Esophagus squamous epithelium (tissue), 5 donors: Measurements from ENCODE around the gene AHI1. TPM values are rescaled to one million over a fixed set of nuclear protein-coding genes. Genes with fewer than 3 reads are reported as not detected.
"Not testable (repeated sequence)": the region's sequence is repeated elsewhere in the genome, so short reads cannot be mapped to it uniquely, and the experiment has no call there.

Experiments
- DNase-seq: peaks from one replicate; lab custom pipeline; 2025; lab: John Stamatoyannopoulos, UW
- H3K27ac ChIP-seq, 4 donors: fragments of 200-600 bp; sonication (generic); one replicate each; pipeline ENCODE4 v1.5.1; 2016 to 2019; ENCODE audit warnings: mild to moderate bottlenecking in 1 of 4
- H3K27me3 ChIP-seq, 4 donors: fragments of 200-600 bp; sonication (generic); 1 replicate in 3 of 4; 2 replicates in 1 of 4; pipeline versions ENCODE4 v1.5.1 to v1.6.0; 2017 to 2021; ENCODE audit warnings: antibody characterized with exemption in 1 of 4
- H3K36me3 ChIP-seq, 3 donors: fragments of 200-600 bp; sonication (generic); one replicate each; pipeline ENCODE4 v1.5.1; 2016 to 2019
- H3K4me1 ChIP-seq, 3 donors: fragments of 200-600 bp; sonication (generic); one replicate each; pipeline ENCODE4 v1.5.1; 2017 to 2019
- H3K4me3 ChIP-seq, 4 donors: fragments of 200-600 bp; sonication (generic); 1 replicate in 3 of 4; 2 replicates in 1 of 4; pipeline ENCODE4 v1.5.1; 2016 to 2019; ENCODE audit warnings: mild to moderate bottlenecking in 2 of 4, moderate library complexity in 1 of 4
- H3K9me3 ChIP-seq, 3 donors: fragments of 200-600 bp; sonication (generic); one replicate each; pipeline ENCODE4 v1.5.1; 2016 to 2019
- POLR2A ChIP-seq, 4 donors: fragments of 450-650 bp; IDR thresholded peaks; one replicate each; pipeline ENCODE4 v1.6.1; 2017; ENCODE audit warnings: antibody characterized with exemption in 4 of 4, mild to moderate bottlenecking in 4 of 4, moderate library complexity in 3 of 4
- WGBS, 2 donors: methylation state at CpG; one replicate each; pipeline ENCODE4 v1.1.5; 2018; 5-methylcytosine and 5-hydroxymethylcytosine counted together
- intact Hi-C: fragments of 100-400 bp; cut with DNase I; formaldehyde crosslinking; loops from one replicate; pipeline ENCODE4 v1.15.0; 2022
- total RNA-seq, 4 donors: library from RNA; depleted of rRNA; stranded (reverse); fragments of >200 nt; gene quantifications; one replicate each; pipeline ENCODE4 v1.1.0, GENCODE V29; 2016
- TF ChIP-seq, protein P1 (sequence below), 6 experiments: fragments of 450-650 bp in 4 of 6; fragments of 200-600 bp in 2 of 6; sonication (generic) in 2 of 6; IDR thresholded peaks; one replicate each; pipeline ENCODE4 v1.5.1; 2016 to 2019; ENCODE audit warnings: antibody characterized with exemption in 6 of 6, mild to moderate bottlenecking in 4 of 6, moderate library complexity in 4 of 6
- donor health status: DM: yes; HTN: yes; CAD: no.

The AHI1 gene
- total RNA-seq, 4 donors from 2014 or later, result 4.5 to 24.2 (median 7.6) TPM

- no peaks in the 10 kb centered on the region for H3K36me3 ChIP-seq
- 93 to 98% methylated on average over 2 of the region's 2 CpGs for WGBS, 2 donors
- no peaks in the 10 kb centered on the region for H3K4me1 ChIP-seq
- intact Hi-C loops, result no loop called here
- H3K9me3 ChIP-seq, result no peaks in the 10 kb centered on the region
- DNase-seq, result no peak
- no peak overlapping the region for H3K27ac ChIP-seq
- no peak for TF ChIP-seq POLR2A (IDR thresholded peaks at IDR 0.05)
- TF ChIP-seq, protein P1, sequence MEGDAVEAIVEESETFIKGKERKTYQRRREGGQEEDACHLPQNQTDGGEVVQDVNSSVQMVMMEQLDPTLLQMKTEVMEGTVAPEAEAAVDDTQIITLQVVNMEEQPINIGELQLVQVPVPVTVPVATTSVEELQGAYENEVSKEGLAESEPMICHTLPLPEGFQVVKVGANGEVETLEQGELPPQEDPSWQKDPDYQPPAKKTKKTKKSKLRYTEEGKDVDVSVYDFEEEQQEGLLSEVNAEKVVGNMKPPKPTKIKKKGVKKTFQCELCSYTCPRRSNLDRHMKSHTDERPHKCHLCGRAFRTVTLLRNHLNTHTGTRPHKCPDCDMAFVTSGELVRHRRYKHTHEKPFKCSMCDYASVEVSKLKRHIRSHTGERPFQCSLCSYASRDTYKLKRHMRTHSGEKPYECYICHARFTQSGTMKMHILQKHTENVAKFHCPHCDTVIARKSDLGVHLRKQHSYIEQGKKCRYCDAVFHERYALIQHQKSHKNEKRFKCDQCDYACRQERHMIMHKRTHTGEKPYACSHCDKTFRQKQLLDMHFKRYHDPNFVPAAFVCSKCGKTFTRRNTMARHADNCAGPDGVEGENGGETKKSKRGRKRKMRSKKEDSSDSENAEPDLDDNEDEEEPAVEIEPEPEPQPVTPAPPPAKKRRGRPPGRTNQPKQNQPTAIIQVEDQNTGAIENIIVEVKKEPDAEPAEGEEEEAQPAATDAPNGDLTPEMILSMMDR (IDR thresholded peaks at IDR 0.05), result no peak
- H3K27me3 ChIP-seq, result no peaks in the 10 kb centered on the region
- H3K4me3 ChIP-seq, result no peak overlapping the region
Measured at GRCh38 chr6:135353113-135353512, 144.4 kb downstream of the AHI1 start.

DNA sequence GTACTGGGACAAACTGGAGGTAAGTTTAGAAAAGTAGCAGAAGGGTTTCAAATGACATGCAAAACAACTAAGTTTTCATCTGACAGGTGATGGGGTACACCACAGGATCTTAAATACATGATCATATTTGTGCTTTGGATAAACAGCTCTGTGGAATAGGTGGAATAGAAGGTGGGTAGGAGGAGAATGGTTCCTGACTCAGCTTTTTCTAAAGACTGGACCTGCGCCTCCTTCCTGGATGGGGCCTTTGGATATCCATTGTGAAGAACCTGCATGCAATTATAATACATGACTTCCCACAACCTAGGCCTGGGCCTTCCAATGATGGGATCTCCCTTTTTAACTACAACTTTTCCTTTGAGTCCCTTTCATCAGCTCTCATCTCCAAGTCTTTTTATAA is 145.9 kb downstream of the AHI1 start:
- peaks cover 0 to 4% (median 0%) of the 10 kb centered on the region in 3 donors for H3K36me3 ChIP-seq
- H3K27ac ChIP-seq, result no peak overlapping the region
- TF ChIP-seq, protein P1 (IDR thresholded peaks at IDR 0.05), result no peak
- TF ChIP-seq POLR2A (IDR thresholded peaks at IDR 0.05), result no peak
- 64 to 93% methylated on average over 1 of the region's 1 CpG for WGBS, 2 donors
- H3K4me3 ChIP-seq, result no peak overlapping the region
- no peaks in the 10 kb centered on the region for H3K4me1 ChIP-seq
- no peaks in the 10 kb centered on the region for H3K9me3 ChIP-seq
- no peaks in the 10 kb centered on the region for H3K27me3 ChIP-seq
- DNase-seq, result no peak
- intact Hi-C loops, result no loop called here

DNA sequence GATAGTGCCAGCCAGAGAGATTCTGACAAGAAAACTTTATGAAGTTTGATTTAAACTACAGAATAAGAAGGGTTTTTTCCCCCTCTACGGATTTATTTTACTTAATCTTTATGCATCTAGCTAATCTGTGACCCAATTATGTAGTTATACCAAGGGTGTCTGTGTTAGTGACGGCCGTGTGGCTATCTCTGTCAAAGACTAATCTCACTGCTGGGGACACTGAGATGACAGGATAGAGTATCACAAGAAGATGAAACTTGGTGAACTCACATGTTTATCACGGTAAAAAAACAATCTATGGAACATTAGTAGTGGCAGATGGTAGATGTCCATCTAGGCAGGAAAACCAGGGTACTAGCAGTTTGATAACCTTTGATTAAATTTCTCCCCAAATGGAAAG is 149.7 kb downstream of the AHI1 start:
- Histone ChIP-seq H3K9me3 (no peaks in the 10 kb centered on the region), H3K27ac (no peak overlapping the region), H3K4me1 (no peaks in the 10 kb centered on the region), H3K27me3 (no peaks in the 10 kb centered on the region), H3K4me3 (no peak overlapping the region), H3K36me3 (peaks cover 0 to 19% (median 0%) of the 10 kb centered on the region in 3 donors)
- TF ChIP-seq, protein P1 (IDR thresholded peaks at IDR 0.05), result no peak
- TF ChIP-seq POLR2A (IDR thresholded peaks at IDR 0.05), result no peak
- 90% methylated on average over 4 of the region's 4 CpGs for WGBS, 2 donors
- intact Hi-C loops, result no loop called here
- no peak for DNase-seq

- DNase-seq, result no peak
- TF ChIP-seq, protein P1 (IDR thresholded peaks at IDR 0.05), result no peak
- TF ChIP-seq POLR2A (IDR thresholded peaks at IDR 0.05), result no peak
- intact Hi-C loops, result no loop called here
- H3K4me3 ChIP-seq, result no peak overlapping the region
- no peak overlapping the region for H3K27ac ChIP-seq
- H3K36me3 ChIP-seq, result peaks cover 0 to 19% (median 0%) of the 10 kb centered on the region in 3 donors
- WGBS, 2 donors, result 81 to 95% methylated on average over 1 of the region's 1 CpG
- no peaks in the 10 kb centered on the region for H3K4me1 ChIP-seq
- H3K9me3 ChIP-seq, result no peaks in the 10 kb centered on the region
- H3K27me3 ChIP-seq, result no peaks in the 10 kb centered on the region
Measured at GRCh38 chr6:135346747-135347146, 150.8 kb downstream of the AHI1 start.

- Histone ChIP-seq H3K9me3 (no peaks in the 10 kb centered on the region), H3K27me3 (no peaks in the 10 kb centered on the region), H3K36me3 (peaks cover 0 to 19% (median 0%) of the 10 kb centered on the region in 3 donors), H3K27ac (no peak overlapping the region), H3K4me1 (no peaks in the 10 kb centered on the region), H3K4me3 (no peak overlapping the region)
- intact Hi-C loops, result no loop called here
- no peak for DNase-seq
- TF ChIP-seq, protein P1 (IDR thresholded peaks at IDR 0.05), result no peak
- no peak for TF ChIP-seq POLR2A (IDR thresholded peaks at IDR 0.05)
Measured at GRCh38 chr6:135344526-135344925, 153.0 kb downstream of the AHI1 start.

GRCh38 chr6:135339920-135340319 is 157.6 kb downstream of the AHI1 start:
- H3K4me1 ChIP-seq, DNase-seq, H3K4me3 ChIP-seq, H3K27ac ChIP-seq, H3K27me3 ChIP-seq, H3K36me3 ChIP-seq, intact Hi-C loops, H3K9me3 ChIP-seq: not testable (repeated sequence)
- WGBS, 2 donors, result 91 to 92% methylated on average over 7 to 8 of the region's 8 CpGs
